HG02588 (cell line): ENCODE data around the gene DLEC1.

Experiments
- ATAC-seq: cut with Tn5 transposase; IDR thresholded peaks from one replicate; pipeline ENCODE4 v1.9.1; 2021; ENCODE audit warnings: mild to moderate bottlenecking, moderate library complexity; ENCODE audit not compliant: unreplicated experiment

Gene DLEC1

GRCh38 chr3:38039101-38039898, at the start of gene DLEC1:
Gene DLEC1 (plus strand): TSS chr3:38039208. CDS start chr3:38039226, 18 bp downstream.
- peak; percentile 75 for ATAC-seq

DNA sequence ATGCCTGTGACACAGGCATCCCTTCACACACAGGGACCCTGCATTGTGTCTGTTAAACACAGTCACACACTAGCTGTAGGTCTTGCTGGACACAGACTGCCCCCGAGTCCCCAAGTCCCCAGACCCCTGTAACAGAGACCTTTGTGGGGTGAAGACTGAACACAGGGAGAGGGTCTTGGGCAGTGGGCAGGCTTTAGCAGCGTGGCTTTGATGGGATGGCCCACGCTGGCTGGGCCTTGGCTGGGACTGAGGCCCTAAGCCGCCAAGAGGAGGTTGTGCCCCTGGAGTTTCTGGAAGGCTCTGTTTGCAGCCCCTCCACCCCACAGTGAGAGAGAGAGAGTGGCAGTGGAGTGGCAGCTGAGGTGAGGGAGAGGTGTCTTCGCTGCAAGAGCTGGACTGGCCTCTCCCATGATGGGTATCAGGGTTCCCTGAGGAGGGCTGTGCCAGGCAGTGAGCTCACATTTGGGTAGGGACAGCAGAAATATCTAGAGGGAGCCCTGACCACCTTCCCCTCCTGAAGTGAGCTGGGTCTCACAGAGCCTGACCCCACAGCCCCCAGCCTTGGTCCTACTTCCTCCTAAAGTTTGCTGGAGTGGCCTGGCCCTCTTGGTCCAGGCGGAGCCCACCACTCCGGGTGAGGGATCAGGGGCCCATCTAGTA, 49.1 kb upstream of the DLEC1 start:
- ATAC-seq, result no peak

- ATAC-seq, result no peak
Observed at GRCh38 chr3:37990527-37990926, 48.5 kb upstream of the DLEC1 start, which contains the start of gene VILL. Gene VILL (plus strand): TSS chr3:37990786. CDS start chr3:37993673, 2,887 bp downstream.

- ATAC-seq, result no peak
Observed at GRCh38 chr3:37991109-37991508, 47.9 kb upstream of the DLEC1 start.

DNA sequence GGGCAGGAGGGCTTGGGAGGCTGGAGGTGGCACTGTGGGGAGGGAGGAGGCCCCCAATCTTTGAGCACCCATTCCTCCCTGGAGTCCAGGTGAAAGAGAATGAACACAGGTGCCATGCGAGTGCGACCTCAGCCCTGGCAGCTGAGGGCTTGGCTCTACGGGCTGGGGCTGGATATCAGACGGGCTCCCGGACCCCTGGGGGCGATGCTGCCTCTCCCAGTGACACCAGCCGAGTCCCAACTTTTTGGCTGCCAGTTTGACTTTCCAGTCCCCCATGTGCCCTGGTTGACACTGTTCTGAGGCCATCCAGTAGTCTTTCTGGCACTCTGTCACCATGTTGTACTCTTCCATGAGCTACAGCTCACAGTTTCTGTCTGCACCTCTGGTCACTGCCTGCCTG, 47.2 kb upstream of the DLEC1 start:
- no peak for ATAC-seq

DNA sequence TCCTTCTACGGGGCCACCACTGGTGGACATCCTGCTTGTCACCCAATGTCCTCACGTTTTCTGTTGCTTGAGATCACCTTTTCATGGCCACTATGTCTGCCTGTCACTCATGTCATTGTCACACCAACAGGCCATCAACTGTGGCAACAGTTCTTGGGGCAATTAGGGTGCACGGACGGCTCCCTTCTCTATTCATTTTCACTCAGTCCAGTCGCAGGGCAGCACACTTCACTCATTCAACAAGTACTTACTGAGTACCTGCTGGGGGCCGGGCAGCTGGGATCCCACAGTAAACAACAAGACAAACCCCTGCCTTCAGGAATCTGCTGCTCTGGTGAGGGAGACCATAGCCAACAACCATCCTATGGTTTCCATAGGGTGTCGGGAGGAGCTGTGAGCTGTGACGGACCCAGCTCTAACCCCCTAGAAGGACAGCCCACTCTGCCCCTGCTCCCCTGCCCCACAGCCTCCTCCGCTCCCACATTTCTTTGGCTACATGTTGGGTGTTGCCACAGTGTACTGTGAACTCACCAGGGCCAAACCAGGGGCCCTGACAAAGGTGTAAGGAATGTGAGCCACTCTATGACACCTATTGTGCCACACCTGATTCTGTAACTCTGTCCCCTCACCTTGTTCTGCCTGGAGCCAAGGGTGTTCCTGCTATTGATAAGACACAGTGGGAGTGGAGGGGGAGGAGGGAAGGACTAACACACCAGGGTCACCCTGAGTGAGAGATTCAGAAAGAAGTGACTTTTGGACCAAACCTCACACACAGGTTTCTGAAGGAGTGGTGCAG, 46.5 kb upstream of the DLEC1 start:
- no peak for ATAC-seq

- ATAC-seq, result no peak
Observed at GRCh38 chr3:37993067-37993455, 45.9 kb upstream of the DLEC1 start.

DNA sequence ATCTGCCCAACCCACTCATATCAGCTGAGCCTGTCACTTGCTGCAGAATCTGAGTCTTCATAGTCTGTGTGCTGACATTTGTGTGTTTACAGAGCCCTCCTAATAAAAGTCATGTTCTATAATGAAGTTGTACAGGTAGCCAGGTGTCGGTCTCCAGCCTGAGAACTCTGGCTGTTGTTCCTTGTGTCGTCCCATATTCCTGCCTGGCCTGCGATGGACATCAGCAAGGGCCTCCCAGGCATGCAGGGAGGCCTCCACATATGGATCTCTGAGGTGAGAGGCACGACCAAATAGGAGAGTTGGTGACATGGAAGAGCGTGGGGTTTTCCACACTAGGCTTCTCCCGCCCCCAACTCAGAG, 45.6 kb upstream of the DLEC1 start:
- ATAC-seq, result no peak

GRCh38 chr3:37993820-37994638, 45.0 kb upstream of the DLEC1 start:
- peak; percentile 57 for ATAC-seq

GRCh38 chr3:37994639-37994972, 44.4 kb upstream of the DLEC1 start:
- no peak for ATAC-seq

- no peak for ATAC-seq
Observed at GRCh38 chr3:37995652-37996641, 43.1 kb upstream of the DLEC1 start.

DNA sequence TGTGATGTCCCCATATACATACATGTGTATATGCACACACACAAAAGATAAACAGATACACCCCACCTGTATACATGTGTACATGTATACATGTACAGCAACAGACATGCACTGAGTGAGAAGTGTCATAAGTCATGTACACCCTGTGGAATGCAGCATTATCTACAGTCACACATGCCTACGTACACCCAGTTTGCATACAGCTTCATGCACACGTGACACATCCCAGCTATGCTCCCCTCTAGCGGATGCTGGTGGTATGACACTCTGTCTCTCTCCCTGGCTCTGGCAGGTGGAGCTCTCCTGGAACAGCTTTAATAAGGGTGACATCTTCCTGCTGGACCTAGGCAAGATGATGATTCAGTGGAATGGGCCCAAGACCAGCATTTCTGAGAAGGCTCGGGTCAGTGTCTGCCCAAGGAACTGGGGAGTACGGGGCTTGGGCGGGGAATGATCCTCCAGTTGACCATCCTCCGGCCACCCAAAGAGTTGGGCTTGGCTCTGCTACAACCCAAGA, 42.2 kb upstream of the DLEC1 start:
- peak; percentile 53 for ATAC-seq

- ATAC-seq, result no peak
Observed at GRCh38 chr3:37997342-37997741, 41.7 kb upstream of the DLEC1 start.

DNA sequence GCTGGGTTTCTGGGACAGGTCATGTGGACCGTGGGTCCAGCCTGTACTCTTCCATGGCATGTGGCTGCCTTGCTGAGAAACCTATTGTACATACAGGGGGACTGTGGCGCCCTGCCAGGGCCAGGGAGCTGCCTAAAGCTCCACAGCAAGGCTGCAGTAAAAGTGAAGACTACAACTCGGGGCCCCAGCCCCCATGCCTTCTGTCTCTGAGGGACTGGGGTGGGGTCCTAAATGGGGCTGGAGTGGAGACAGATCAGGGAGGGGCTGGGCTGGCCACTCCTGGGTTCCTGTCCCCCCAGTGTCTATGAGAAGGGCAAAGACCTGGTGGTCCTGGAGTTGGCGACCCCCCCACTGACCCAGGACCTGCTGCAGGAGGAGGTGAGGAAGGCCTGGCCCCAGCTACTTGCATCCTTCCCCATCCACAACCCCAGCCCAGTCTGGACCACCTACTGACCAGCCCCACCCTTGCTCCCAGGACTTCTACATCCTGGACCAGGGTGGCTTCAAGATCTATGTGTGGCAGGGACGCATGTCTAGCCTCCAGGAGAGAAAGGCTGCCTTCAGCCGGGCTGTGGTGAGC, 41.1 kb upstream of the DLEC1 start:
- ATAC-seq, result no peak

DNA sequence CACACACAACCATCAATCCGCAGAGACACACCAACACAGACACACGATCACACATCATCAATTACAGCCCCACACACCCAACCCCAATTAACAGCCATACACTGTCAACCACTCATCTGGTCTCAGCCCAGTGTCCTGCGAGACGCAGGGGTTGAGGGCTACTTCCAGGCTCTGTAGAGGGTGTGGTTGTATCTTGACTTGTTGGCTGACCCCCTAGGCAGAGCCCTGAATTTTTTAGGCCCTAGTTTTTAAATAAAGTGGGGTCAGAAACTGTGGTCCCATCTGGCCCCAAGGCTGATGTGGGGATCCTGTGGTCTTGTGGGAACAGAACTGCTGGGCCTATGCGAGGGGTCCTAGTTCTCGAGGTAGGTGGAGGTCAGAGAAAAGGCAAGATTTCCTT, 39.2 kb upstream of the DLEC1 start:
- no peak for ATAC-seq

- no peak for ATAC-seq
Observed at GRCh38 chr3:38000242-38000916, 38.6 kb upstream of the DLEC1 start.

GRCh38 chr3:38000965-38001455, 38.0 kb upstream of the DLEC1 start:
- no peak for ATAC-seq

DNA sequence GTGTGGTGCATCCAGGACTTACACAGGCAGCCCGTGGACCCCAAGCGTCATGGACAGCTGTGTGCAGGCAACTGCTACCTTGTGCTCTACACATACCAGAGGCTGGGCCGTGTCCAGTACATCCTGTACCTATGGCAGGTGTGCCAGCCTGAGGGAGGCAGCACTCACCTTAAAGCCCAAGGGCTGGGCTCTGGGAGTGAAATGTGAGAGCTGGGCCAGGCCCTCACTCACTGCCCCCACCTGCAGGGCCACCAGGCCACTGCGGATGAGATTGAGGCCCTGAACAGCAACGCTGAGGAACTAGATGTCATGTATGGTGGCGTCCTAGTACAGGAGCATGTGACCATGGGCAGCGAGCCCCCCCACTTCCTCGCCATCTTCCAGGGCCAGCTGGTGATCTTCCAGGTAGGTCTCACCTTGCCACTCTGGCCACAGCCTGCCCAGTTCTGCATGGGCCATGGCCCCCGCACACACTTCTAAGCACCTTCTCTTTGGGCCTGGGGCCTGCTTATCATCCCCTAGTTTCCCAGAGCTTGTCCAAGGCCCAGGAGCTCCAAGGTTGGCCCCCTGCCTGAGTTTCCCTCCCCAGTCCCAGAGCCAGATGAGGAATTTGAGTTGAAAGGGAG, 37.4 kb upstream of the DLEC1 start:
- no peak for ATAC-seq
